Measurements from ENCODE around the gene RCAN3. TPM values are rescaled to one million over a fixed set of nuclear protein-coding genes. Genes with fewer than 3 reads are reported as not detected.

RCAN3 gene
- total RNA-seq, 1 experiment from 2014 or later, result 17.5 TPM

GRCh38 chr1:24513706-24514105 lies 11.1 kb downstream of the RCAN3 start:
- ATAC-seq, result no peak
- no peak overlapping the region for H3K27ac ChIP-seq (ENCODE audit: low read length)
- no peak overlapping the region for H3K4me3 ChIP-seq (ENCODE audit: low read depth in 2 of 2, low read length in 2 of 2)
- H3K9me3 ChIP-seq (ENCODE audit: control insufficient read depth, insufficient read depth, low read depth, low read length), result no peaks in the 10 kb centered on the region
- ChIA-PET POLR2A (no interaction called here), CTCF (no interaction called here)
- no peak for DNase-seq (ENCODE audit: low read depth, low spot score)
- TF ChIP-seq SIN3A (IDR thresholded peaks at IDR 0.05; ENCODE audit: borderline replicate concordance, insufficient read depth, low read depth, low read length), result no peak
- TF ChIP-seq POLR2AphosphoS5 (IDR thresholded peaks at IDR 0.05; ENCODE audit: low read depth, low read length), result no peak
- TF ChIP-seq REST (IDR thresholded peaks at IDR 0.05; ENCODE audit: insufficient read depth in 1 of 2, low read depth in 2 of 2, low read length in 1 of 2), result no peak
- TF ChIP-seq TCF7L2 (IDR thresholded peaks at IDR 0.05; ENCODE audit: low read depth, low read length), result no peak
- no peak for TF ChIP-seq CTCF (IDR thresholded peaks at IDR 0.05)
- intact Hi-C loops (cut with micrococcal nuclease; ENCODE audit: unreplicated experiment) (no loop called here), in situ Hi-C loops (cut with HindIII; ENCODE audit: low pct_unique_long_range_greater_than_20kb, low sequenced_read_pairs) (no loop called here)
- no TSS peak for BruUV-seq (replicated peaks)
- no peaks in the 10 kb centered on the region for H3K27me3 ChIP-seq (ENCODE audit: control insufficient read depth, insufficient read depth, low read length)
- H3K4me1 ChIP-seq (ENCODE audit: control insufficient read depth, insufficient read depth, low read length), result peaks cover 11% of the 10 kb centered on the region
- no peaks in the 10 kb centered on the region for H3K36me3 ChIP-seq (ENCODE audit: control insufficient read depth, insufficient read depth, low read length)

GRCh38 chr1:24514946-24515345 lies 12.3 kb downstream of the RCAN3 start:
- POLR2A ChIA-PET, result interaction anchor here (0.6 to 0.7 kb wide), 2 partner anchors 38 to 1039 kb away, joined by 3 to 8 read pairs; no protein-coding TSS in a partner anchor
- H3K27ac ChIP-seq (ENCODE audit: low read length), result no peak overlapping the region
- intact Hi-C loops (cut with micrococcal nuclease; ENCODE audit: unreplicated experiment), result no loop called here

More at GRCh38 chr1:24514946-24515345, 12.3 kb downstream of the RCAN3 start:
- H3K4me3 ChIP-seq (ENCODE audit: low read depth in 2 of 2, low read length in 2 of 2), result no peak overlapping the region
- peaks cover 11% of the 10 kb centered on the region for H3K4me1 ChIP-seq (ENCODE audit: control insufficient read depth, insufficient read depth, low read length)
- no peaks in the 10 kb centered on the region for H3K36me3 ChIP-seq (ENCODE audit: control insufficient read depth, insufficient read depth, low read length)
- ATAC-seq (no peak), DNase-seq (ENCODE audit: low read depth, low spot score) (no peak)
- H3K27me3 ChIP-seq (ENCODE audit: control insufficient read depth, insufficient read depth, low read length), result no peaks in the 10 kb centered on the region
- in situ Hi-C loops (cut with HindIII; ENCODE audit: low pct_unique_long_range_greater_than_20kb, low sequenced_read_pairs), result no loop called here
- no peak for TF ChIP-seq SIN3A (IDR thresholded peaks at IDR 0.05; ENCODE audit: borderline replicate concordance, insufficient read depth, low read depth, low read length)
- TF ChIP-seq REST (IDR thresholded peaks at IDR 0.05; ENCODE audit: insufficient read depth in 1 of 2, low read depth in 2 of 2, low read length in 1 of 2), result no peak
- no peak for TF ChIP-seq TCF7L2 (IDR thresholded peaks at IDR 0.05; ENCODE audit: low read depth, low read length)
- no peak for TF ChIP-seq POLR2AphosphoS5 (IDR thresholded peaks at IDR 0.05; ENCODE audit: low read depth, low read length)
- TF ChIP-seq CTCF (IDR thresholded peaks at IDR 0.05), result no peak
- CTCF ChIA-PET, result interaction anchor here (0.6 kb wide), 4 partner anchors 12 to 216 kb away, joined by 3 to 5 read pairs (median 4); no protein-coding TSS in a partner anchor
- BruUV-seq (replicated peaks), result no TSS peak
- H3K9me3 ChIP-seq (ENCODE audit: control insufficient read depth, insufficient read depth, low read depth, low read length), result no peaks in the 10 kb centered on the region
